Brain pericyte (primary cell): ENCODE measurements around the gene SIGLEC1.

Source experiments
- DNase-seq: peaks from one replicate; pipeline ENCODE4 v3.0.0-alpha.2; 2012; ENCODE audit warnings: low read depth, low spot score

SIGLEC1 gene

GRCh38 chr20:3680701-3681351 lies 31.6 kb downstream of the SIGLEC1 start:
- DNase-seq = no peak

- no peak for DNase-seq
Measured at GRCh38 chr20:3679749-3680700, 32.4 kb downstream of the SIGLEC1 start.

GRCh38 chr20:3678856-3679720 lies 33.3 kb downstream of the SIGLEC1 start:
- DNase-seq = no peak

- no peak for DNase-seq
Measured at GRCh38 chr20:3678198-3678597, 34.2 kb downstream of the SIGLEC1 start.

- no peak for DNase-seq
Measured at GRCh38 chr20:3677733-3678132, 34.7 kb downstream of the SIGLEC1 start.

- DNase-seq = no peak
Measured at GRCh38 chr20:3674995-3675900, 37.2 kb downstream of the SIGLEC1 start.

- no peak for DNase-seq
Measured at GRCh38 chr20:3674447-3674846, 38.0 kb downstream of the SIGLEC1 start.

- no peak for DNase-seq
Measured at GRCh38 chr20:3673221-3674070, 39.0 kb downstream of the SIGLEC1 start.

GRCh38 chr20:3672547-3673171 lies 39.7 kb downstream of the SIGLEC1 start:
- DNase-seq = no peak

- DNase-seq = no peak
Measured at GRCh38 chr20:3671986-3672546, 40.3 kb downstream of the SIGLEC1 start.

- DNase-seq = no peak
Measured at GRCh38 chr20:3670945-3671344, 41.5 kb downstream of the SIGLEC1 start.

GRCh38 chr20:3670511-3670910 lies 41.9 kb downstream of the SIGLEC1 start:
- DNase-seq = no peak

- no peak for DNase-seq
Measured at GRCh38 chr20:3669710-3670367, 42.6 kb downstream of the SIGLEC1 start.

- no peak for DNase-seq
Measured at GRCh38 chr20:3667434-3668037, 44.9 kb downstream of the SIGLEC1 start.

GRCh38 chr20:3663858-3664257 lies 48.5 kb downstream of the SIGLEC1 start:
- no peak for DNase-seq

- DNase-seq = no peak
Measured at GRCh38 chr20:3663031-3663701, 49.2 kb downstream of the SIGLEC1 start, which contains the start of gene GFRA4. TSS of gene GFRA4 (minus strand) at chr20:3663399. CDS start at chr20:3663399, 0 bp downstream.
